ENCODE data around the gene MEIS3.
A peak's percentile ranks its signal among the peaks of the same experiment; 100 is the strongest.

Gene MEIS3

GRCh38 chr19:47435196-47435595, 15.9 kb upstream of the MEIS3 start:
- DNase-seq (ENCODE audit: low read depth), result no peak

GRCh38 chr19:47434088-47434487, 14.8 kb upstream of the MEIS3 start:
- DNase-seq (ENCODE audit: low read depth), result no peak

- no peak for DNase-seq (ENCODE audit: low read depth)
Measured at GRCh38 chr19:47433121-47433520, 13.8 kb upstream of the MEIS3 start.

- no peak for DNase-seq (ENCODE audit: low read depth)
Measured at GRCh38 chr19:47432499-47432898, 13.2 kb upstream of the MEIS3 start.

GRCh38 chr19:47432091-47432490, 12.8 kb upstream of the MEIS3 start:
- no peak for DNase-seq (ENCODE audit: low read depth)

- no peak for DNase-seq (ENCODE audit: low read depth)
Measured at GRCh38 chr19:47430041-47430802, 10.9 kb upstream of the MEIS3 start.

GRCh38 chr19:47429140-47429793, 9.9 kb upstream of the MEIS3 start:
- no peak for DNase-seq (ENCODE audit: low read depth)

- peak; percentile 100 for DNase-seq (ENCODE audit: low read depth)
Measured at GRCh38 chr19:47428177-47428894, 9.0 kb upstream of the MEIS3 start.

- peak; percentile 52 for DNase-seq (ENCODE audit: low read depth)
Measured at GRCh38 chr19:47427241-47428176, 8.2 kb upstream of the MEIS3 start.

GRCh38 chr19:47423203-47423882, 4.0 kb upstream of the MEIS3 start:
- no peak for DNase-seq (ENCODE audit: low read depth)

- DNase-seq (ENCODE audit: low read depth), result no peak
Measured at GRCh38 chr19:47422417-47423163, 3.3 kb upstream of the MEIS3 start.

- no peak for DNase-seq (ENCODE audit: low read depth)
Measured at GRCh38 chr19:47421844-47422395, 2.6 kb upstream of the MEIS3 start.

GRCh38 chr19:47421244-47421786, 2.0 kb upstream of the MEIS3 start:
- DNase-seq (ENCODE audit: low read depth), result no peak

GRCh38 chr19:47419789-47420188, 462 bp upstream of the MEIS3 start:
- DNase-seq (ENCODE audit: low read depth), result no peak

- DNase-seq (ENCODE audit: low read depth), result no peak
Measured at GRCh38 chr19:47418692-47419029, 666 bp downstream of the MEIS3 start.

- DNase-seq (ENCODE audit: low read depth), result no peak
Measured at GRCh38 chr19:47417746-47418691, 1.3 kb downstream of the MEIS3 start.

GRCh38 chr19:47417107-47417745, 2.1 kb downstream of the MEIS3 start:
- DNase-seq (ENCODE audit: low read depth), result no peak

GRCh38 chr19:47416643-47416985, 2.7 kb downstream of the MEIS3 start:
- no peak for DNase-seq (ENCODE audit: low read depth)

All from HS-27A (cell line).